Right lobe of liver (tissue), 4 donors: Measurements from ENCODE around the gene ADAMTS2.

ENCODE experiments used
- POLR2A ChIP-seq: fragments of 450-650 bp; IDR thresholded peaks from one replicate; pipeline ENCODE4 v1.6.1; 2017; ENCODE audit warnings: antibody characterized with exemption, mild to moderate bottlenecking
- TF ChIP-seq, protein P1 (sequence below), 4 donors: fragments of 200-600 bp in 3 of 4; fragments of 450-650 bp in 1 of 4; IDR thresholded peaks; one replicate each; pipeline versions ENCODE4 v1.5.1 to v1.8.0; 2016 to 2022; ENCODE audit warnings: antibody characterized with exemption in 4 of 4, mild to moderate bottlenecking in 2 of 4
- donor health status: DM: no; HTN: no; CAD: no.
- donor health status: DM: no; HTN: no; CAD: no.
- donor health status: DM: no; HTN: yes; CAD: no.

DNA sequence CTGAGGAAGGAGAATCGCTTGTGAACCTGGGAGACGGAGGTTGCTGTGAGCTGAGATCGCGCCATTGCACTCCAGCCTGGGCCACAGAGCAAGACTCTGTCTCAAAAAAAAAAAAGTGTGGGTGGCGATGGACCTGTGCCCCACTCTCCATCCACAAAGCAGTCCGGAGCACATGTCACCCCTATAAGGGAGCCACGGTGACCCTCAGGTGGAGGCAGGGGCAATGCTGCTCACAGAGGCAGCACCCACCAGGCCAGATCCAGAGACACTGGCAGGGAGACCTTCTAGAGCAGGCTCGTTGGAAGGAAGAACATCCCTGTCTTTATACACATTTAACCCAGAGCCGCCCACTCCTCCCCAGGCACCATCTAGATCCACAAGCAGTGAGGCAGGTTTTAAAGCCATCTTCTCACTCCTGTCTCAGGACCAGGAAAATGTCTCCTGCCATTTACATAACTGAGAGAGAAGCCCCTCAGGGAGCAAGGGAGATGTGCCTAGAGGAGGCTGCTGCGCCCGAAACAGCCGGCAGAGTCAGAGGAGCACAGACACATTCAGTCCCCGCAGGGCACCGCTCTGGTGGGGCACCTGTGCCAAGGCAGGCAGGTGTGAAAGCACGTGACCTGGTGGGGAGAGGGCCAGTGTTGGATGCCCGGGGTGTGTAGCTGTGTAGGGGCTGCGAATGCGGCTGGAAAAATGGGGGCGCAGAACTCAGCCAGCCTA, 31.6 kb upstream of the ADAMTS2 start:
- TF ChIP-seq, protein P1, sequence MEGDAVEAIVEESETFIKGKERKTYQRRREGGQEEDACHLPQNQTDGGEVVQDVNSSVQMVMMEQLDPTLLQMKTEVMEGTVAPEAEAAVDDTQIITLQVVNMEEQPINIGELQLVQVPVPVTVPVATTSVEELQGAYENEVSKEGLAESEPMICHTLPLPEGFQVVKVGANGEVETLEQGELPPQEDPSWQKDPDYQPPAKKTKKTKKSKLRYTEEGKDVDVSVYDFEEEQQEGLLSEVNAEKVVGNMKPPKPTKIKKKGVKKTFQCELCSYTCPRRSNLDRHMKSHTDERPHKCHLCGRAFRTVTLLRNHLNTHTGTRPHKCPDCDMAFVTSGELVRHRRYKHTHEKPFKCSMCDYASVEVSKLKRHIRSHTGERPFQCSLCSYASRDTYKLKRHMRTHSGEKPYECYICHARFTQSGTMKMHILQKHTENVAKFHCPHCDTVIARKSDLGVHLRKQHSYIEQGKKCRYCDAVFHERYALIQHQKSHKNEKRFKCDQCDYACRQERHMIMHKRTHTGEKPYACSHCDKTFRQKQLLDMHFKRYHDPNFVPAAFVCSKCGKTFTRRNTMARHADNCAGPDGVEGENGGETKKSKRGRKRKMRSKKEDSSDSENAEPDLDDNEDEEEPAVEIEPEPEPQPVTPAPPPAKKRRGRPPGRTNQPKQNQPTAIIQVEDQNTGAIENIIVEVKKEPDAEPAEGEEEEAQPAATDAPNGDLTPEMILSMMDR (IDR thresholded peaks at IDR 0.05): no peak
- TF ChIP-seq POLR2A: no peak
